ENCODE results near the gene R3HDML.
"Not testable (repeated sequence)": the region's sequence is repeated elsewhere in the genome, so short reads cannot be mapped to it uniquely, and the experiment has no call there.

R3HDML gene

DNA sequence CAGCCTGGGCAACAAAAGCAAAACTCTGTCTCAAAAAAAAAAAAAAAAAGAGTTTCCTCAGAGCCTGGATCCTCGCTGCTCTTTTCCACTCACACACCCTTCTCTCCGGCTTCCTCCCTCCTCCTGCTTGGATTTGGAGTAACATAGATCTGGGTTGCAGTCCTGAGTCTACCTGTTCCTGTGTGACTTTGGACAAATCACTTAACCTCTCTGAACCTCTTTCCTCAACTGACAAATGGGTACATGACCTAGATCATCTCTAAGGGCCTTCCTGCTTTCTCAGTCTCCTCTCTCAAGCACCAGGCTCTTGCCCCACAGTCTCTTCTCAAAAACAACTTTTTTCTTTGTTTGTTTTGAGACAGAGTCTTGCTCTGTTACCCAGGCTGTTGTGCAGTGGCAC lies 5.6 kb upstream of the R3HDML start:
- no peak for DNase-seq

DNA sequence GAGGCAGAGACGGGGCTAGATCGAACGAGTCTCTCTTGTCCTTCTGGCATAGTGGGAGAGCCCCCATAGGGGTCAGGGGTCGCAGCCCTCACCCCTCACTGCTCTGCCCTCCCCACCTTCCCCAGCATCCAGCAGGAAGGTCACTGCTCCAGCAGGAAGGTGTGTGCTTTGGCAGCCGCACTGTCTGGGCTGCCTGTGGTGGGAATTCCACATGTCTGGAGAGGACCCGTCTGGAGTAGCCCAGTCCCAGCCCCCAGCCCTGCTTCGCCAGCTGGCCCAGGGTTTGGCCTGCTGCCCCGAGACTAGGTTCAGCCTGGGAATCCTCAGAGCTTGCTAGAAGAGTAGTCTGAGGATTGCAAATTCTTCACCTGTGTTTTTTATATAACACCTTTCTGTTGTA lies 2.5 kb upstream of the R3HDML start:
- no peak for DNase-seq

DNA sequence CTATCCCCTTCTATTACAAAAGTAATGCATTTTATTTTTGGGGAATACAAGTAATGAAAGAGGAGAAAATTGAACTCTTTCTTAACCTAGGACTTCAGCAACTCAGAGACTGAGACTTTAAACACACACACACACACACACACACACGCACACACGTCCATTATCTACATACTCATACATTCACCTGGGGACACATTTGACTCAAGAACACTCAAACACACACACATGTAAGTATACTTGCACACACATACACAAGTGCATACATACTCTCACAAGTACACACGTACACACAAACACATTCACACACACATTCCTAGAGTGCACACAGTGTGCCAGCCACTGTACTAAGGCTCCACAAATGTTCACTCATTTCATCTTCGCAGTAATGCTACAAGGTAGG lies 2.1 kb upstream of the R3HDML start:
- DNase-seq: no peak

DNA sequence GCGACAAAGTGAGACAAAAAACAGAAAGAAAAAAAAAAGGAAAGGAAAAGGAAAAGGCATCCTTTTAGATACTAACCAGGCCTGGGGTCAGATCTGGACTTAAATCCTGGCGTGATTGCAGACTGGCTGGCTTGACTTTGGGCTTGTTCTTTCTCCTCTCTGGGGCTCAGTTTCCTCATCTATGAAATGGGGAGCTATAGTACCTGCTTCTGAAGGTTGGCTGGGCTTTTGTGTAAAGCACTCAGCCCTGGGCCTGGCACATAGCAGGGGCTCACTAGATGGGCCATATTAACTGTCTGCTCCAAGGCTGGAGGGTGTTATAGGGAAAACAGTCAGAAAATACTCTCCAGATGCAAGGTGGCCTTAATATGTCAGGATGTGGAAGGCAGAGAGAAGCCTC lies 1.2 kb upstream of the R3HDML start:
- DNase-seq: no peak

DNA sequence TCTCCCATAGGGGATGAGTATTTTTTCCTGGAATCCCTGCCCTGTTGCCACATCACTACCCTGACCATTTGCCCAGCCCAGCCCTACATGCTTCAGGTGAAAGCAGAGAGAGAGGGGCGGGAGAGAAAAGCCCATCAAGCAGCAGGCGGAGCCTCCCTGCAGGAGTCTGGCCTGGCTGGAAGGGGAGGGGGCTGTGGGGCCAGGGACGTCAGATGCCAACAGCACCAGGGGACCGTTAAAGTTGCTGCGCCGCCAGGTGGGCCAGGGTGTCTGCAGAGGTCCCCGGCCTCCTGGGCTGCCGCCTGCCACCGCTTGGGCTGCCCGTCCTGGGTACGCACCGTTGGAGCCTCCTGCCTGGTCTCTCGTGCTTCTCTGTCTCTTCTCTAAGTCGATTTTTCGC lies 757 bp upstream of the R3HDML start:
- DNase-seq: no peak

DNA sequence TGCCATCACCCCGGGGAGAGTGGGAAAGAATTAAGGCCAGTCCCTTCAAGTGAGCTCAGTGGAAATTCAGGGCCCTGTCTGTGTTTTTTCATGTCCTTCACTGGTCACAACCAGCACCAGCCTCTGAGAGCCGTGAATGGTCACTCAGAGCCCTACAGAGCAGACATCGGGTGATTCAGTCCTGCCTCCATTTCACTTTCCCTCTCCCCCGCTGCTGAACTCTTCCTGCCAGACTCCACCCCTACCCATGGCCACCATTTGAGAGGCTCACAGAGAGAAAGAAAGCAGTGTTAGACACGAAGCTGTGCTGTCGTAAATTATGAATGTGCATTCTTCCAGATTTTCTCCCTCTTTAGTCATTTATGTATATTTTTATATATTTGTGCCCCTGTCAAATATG lies 5.4 kb downstream of the R3HDML start:
- DNase-seq: no peak

DNA sequence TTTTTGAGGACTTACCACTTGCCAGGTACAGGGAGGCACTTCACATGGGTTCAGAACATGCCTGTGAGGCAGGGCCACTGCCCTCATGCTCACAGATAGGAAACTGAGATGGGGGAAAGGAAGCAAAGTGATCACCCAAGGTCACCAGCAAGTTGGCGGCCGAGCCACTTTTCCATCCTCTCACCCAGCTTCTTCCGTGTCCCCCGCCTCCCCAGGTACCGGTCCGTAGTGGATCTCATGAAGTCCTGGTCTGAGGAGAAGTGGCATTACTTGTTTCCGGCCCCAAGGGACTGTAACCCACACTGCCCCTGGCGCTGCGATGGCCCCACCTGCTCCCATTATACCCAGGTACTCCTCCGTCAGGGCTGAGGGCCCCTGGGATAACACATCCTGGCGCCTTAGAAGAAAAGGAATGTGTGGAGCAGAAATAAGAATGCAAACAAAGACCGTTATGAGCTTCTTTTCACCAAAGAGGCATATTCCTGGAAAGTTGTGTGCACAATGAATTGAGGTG lies 6.4 kb downstream of the R3HDML start:
- DNase-seq: no peak

DNA sequence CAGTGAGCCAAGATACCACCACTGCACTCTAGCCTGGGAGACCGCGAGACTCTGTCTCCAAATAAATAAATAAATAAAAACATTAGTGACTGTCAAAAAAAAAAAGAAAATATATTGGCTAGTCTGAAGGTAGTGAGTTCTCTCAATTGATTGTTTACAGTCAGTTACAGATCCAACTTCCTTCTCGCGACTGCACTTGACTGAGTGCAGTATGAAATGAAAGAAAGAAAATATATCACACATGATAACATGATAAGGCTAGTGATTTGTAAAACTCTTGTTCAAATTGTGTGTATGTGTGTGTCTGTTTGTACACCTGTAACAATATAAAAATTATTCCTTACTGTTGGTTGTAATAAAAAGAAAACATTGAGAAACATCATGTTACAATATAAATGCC lies 7.9 kb downstream of the R3HDML start:
- no peak for DNase-seq

DNA sequence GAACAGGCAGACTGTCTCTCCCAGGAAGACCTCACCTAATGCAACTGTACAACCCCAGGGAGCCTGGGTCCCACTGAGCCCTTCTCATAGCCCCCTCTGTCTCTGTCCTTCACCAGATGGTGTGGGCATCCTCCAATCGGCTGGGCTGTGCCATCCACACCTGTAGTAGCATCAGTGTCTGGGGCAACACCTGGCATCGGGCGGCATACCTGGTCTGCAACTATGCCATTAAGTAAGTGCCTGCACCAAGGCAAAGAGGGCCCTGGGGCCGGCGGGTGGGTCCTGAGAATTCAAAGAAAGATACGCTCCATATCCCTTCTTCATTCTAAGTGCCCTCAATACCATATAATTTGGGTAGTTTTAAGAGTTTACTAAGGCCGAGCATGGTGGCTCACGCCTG lies 8.3 kb downstream of the R3HDML start:
- DNase-seq: no peak

DNA sequence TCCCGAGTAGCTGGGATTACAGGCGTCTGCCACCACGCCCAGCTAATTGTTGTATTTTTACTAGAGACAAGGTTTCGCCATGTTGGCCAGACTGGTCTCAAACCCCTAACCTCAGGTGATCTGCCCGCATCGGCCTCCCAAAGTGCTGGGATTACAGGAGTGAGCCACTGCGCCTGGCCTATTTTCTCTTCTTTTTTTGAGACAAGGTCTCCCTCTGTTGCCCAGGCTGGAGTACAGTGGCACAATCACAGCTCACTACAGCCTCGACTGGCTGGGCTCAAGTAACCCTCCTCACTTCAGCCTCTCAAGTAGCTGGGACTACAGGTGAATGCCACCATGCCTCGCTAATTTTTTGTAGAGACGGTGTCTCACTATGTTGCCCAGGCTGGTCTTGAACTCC lies 9.1 kb downstream of the R3HDML start:
- DNase-seq: not testable (repeated sequence)

DNA sequence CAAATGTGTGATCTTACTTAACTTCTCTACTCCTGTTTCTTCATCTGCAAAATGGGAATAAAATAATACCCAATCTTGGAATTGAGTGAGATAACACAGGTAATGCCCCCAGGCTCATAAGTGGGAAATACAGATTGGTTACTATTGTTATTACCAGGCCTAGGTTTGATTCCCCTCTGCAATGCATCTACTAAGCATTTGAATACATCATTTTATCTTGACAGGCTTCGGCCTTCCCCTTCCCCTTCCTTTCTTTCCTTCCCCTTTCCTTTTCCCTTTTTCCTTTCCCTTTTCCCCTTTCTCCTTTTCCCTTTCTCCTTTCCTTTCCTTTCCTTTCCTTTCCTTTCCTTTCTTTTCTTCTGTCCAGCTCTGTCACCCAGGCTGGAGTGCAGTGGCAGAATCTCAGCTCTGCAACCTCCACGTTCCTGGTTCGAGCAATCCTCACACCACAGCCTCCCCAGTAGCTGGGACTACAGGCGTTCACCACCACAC lies 11.4 kb downstream of the R3HDML start:
- no peak for DNase-seq

DNA sequence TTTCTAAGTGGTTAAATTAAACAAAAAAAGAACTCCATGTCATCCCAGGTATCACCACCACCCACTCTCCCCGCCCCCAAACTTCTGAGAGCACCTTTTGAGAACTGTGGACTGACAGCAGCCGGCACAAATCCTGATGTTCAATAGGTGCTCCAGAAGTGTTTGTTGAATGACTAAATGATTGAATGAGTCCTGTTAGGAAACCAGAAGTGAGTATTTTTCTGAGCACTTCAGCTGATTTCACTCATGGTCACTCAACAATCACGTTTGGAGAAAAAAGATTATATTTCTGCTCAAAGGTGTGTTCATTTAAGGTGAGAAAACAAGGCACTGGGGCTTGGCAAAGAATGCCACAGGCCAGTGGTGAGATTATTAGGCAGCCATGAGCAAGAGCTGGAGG lies 12.5 kb downstream of the R3HDML start:
- DNase-seq: no peak

DNA sequence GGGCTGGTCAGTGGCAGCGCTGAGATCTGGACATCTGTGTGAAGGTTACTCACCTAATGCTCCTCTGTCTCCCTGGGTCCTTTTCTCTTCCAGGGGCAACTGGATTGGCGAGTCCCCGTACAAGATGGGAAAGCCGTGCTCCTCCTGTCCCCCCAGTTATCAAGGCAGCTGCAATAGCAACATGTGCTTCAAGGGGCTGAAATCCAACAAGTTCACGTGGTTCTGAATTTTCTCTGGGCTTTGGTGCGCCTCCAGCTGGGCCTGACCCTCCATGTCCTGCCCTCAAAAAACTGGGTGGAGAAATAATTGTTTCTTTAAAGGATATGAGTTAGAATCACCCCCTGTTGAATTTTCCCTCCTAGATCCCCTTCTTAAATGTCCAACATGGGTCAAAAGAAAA lies 13.7 kb downstream of the R3HDML start:
- DNase-seq: no peak

DNA sequence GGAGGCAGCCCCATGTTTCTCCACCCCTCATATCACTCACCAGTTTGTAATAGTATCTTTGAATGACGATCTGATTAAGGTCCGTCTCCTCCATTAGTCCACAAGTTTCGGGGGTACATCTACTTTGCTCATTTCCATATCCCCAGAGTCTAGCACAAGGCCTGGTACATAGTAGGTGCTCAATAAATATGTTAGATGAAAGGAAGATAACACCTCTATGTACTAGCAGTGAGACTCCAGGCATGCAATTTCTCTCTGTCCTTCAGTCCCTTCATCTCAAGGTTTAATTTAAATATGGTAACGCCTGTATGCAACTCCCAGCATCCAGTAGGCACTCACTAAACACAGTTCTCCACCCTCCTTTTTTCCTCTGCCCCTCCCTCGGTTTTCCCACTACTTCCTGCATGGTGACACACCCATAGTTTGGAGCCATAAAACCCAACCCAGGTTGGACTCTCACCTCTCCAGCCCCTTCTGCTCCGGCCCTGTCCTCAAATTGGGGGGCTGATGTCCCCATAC lies 18.2 kb downstream of the R3HDML start:
- DNase-seq: no peak

DNA sequence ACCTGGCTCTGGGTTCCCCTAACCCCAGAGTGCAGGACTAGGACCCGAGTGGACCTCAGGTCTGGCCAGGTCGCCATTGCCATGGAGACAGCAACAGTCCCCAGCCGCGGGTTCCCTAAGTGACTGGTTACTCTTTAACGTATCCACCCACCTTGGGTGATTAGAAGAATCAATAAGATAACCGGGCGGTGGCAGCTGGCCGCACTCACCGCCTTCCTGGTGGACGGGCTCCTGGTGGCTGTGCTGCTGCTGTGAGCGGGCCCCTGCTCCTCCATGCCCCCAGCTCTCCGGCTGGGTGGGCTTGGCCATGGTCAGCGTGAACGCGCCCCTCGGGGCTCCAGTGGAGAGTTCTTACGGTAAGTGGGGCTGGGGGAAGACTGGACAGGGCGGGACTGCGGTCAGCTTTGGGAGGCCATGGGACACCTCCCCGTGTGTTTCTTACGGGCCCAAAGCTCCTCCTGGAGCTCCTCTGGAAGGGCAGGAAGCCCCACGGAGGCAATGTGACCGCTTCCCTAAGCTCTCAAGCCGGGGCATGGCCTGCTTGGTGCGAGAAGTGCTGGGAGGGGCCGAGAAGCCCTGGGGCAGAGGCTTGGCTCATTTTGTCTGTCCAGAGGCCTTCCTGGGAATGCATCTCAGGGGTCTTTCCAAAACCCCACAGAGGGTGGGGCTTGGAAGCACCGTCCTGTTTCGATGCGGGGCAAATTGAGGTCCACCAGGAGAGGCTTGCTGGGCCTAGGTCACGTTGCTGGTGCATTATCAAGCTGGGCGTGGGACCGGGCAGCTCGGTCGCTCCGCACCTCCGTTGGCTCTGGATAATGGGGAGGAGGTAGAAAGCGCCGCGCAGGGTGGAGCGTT lies 18.9 kb downstream of the R3HDML start, which contains the start of gene HNF4A:
HNF4A (plus strand) TSS at position 202 of the 855 bp plus-strand sequence; CDS start at position 308, 106 bp downstream.
- DNase-seq: no peak

DNA sequence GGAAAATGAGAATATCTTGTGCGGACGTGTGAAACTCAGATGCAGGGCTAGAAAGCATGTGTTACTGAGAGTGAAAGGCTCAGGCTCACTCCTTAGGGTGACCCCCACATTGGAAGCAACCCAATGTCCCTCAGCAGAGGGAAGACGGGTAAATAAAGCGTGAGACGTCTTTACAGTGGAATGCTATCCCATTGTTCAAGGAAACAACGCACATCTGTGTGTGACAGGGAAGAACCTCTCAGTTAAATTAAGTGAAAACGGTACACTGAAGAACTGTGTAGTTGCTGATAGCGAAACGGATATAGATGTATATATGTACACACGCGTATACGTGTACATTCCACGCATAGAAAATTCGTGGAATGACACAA lies 19.5 kb downstream of the R3HDML start:
- DNase-seq: no peak

DNA sequence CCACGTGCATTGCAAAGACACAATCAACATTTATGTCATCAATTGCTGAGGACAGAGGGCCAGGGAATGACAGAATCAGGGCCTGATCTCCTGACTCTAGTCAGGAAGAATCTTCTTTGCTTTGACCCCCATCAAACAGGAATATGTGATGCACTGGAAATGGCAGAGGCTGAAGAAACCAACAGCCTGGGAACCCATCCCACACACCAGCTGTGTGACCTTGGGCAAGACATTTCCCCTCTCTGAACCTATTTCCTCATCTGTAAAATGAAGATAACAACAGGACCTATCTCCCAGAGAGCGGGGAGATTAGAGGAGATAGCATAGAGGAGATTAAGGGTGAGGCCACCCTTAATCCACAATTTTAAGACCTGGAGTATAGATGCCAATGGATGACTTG lies 20.2 kb downstream of the R3HDML start:
- no peak for DNase-seq

DNA sequence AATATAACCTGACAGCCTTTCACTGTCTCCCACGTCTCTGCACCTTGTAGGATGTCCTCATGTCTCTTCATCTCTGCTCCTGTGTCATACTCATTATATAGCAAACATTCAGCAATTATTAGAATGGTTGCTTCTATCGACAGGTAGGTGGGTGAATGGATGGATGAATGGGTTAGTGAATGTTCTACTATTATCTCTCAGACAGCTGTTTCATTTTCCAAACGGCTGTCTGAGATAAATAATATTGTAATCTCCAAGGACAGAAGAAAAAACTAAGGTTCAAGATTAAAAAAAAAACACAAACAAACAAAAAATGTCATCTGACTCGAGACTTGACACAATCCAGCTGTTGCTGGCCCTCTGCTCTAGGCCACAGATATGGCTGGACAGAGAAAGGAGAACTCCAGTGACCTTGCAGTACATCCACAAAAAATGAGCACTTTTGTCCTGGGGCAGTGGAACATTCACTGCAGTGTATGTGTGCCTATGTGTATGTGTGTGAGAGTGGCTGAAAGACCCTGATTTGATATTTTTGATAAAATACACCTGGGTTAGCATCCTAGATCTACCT lies 20.8 kb downstream of the R3HDML start:
- DNase-seq: no peak

DNA sequence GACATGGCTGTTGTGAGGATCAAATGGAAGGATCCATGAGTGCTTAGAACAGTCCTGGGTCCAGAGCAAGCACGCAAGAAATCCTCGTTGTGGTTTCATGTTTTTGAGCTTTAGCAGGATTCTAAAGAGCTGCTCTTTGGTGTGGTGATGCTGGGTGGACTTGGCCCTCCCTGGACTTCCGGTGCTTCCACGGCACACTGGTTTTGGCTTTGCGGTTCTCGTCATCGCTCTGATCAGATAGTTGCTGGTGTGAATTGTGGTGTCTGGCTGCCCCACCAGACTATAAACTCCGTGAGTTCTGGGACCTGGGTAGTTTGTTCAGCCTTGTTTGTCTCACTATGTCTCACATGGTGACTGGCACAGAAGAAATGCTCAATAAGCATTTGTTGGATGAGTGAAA lies 21.9 kb downstream of the R3HDML start:
- no peak for DNase-seq

DNA sequence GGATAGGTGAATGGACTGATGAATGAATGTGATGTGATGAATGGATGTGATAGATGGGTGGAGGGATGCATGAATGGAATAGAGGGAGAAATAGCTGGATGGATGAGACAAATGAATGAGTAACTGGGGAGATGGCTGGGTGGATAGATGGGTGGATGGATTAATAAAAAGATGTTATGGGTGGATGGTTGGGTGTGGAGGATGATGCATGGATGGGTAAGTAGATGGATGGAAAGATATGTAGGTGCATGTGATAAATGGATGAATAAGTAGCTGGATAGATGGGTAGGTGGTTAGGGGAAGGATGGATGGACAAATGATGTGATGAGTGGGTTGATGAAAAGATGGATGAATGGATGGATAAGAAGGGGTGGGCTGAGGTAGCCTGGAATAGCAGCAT lies 23.4 kb downstream of the R3HDML start:
- no peak for DNase-seq

DNA sequence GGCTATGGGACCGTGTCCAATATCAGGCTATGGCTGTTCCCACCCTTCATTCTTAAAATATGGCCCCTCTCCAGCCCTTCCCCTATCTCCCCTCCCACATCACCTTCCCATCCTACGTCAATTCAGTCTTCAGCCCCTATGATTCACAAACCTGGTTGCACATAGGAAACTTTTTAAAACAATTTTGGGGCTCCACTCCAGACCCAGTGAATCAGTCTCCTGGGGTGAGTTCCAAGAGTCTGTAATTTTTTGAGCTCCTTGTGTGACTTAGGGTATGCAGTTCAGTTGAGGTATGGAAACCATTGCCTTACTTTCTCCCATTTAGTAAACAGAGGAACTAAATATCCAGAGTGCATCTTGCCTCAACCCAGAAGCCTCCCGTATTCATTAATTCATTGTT lies 24.2 kb downstream of the R3HDML start:
- no peak for DNase-seq

DNA sequence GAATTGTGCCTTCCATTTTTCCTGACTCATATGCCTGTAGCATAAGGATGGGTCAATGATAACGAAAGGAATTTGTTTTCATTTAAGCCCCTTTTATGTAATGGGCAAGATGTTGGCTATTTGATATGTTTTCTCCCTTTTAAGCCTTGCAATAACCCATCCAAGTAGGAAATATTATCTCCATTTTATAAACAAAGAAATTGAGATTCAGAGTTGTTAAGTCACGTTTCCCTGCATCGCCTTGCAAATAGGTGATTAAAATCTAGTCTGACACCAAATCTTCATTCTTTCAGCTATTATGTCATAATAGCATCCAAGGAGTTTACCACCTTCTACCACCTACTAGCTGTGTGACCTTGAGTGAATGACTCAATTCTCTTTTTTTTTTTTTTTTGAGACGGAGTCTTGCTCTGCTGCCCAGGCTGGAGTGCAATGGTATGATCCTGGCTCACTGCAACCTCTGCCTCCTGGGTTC lies 25.7 kb downstream of the R3HDML start:
- DNase-seq: no peak

DNA sequence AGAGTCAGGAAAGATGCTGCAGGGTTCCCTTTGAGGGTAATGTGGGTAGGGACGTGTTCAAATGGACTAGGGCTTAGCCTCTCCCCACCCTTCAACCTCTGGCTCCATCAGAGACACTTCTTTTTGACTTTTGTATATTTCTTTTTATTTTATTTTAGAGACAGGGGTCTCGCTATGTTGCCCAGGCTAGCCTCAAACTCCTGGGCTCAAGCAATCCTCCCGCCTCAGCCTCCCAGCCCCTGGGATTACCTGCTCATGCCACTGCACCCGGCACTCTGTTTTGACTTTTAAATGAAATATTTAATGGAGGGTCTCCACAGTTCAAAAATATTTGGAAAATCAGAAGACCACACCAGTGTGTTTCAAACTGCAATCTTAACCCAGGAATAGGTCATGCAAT lies 27.2 kb downstream of the R3HDML start:
- no peak for DNase-seq

DNA sequence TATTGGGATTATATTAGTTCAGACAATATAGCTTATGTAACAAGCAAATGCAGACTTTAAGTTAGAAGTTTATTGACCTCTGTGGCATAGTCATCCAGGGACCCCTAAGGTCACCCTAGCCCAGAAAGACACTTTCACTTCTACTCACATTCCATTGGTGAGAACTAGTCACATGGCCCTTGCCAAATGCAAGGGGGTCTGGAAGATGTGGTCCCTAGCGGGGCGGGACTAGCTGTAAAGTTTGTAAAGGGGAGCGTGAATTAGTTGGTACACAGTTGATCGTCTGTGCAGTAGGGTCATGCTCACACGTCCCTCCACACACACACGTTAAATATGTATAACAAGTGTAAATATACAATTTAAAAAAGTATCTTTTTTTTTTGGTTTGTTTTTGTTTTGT lies 27.9 kb downstream of the R3HDML start:
- no peak for DNase-seq
